Neural cell (in vitro differentiated cells): Measurements from ENCODE around the gene SATL1.

Experiments used
- MXI1 ChIP-seq: fragments of 450-650 bp; conservative IDR thresholded peaks from 2 replicates; pipeline ENCODE4 v1.6.1; 2014; ENCODE audit warnings: antibody characterized with exemption, mild to moderate bottlenecking; ENCODE audit not compliant: poor library complexity, severe bottlenecking
- POLR2AphosphoS5 ChIP-seq: IDR thresholded peaks from 2 replicates; pipeline ENCODE4 v1.6.1; 2012
- TF ChIP-seq, protein P1 (sequence below): fragments of 450-650 bp; IDR thresholded peaks from 2 replicates; pipeline ENCODE4 v1.5.1; 2014; ENCODE audit warnings: antibody characterized with exemption, mild to moderate bottlenecking, moderate library complexity; ENCODE audit not compliant: poor library complexity, severe bottlenecking

DNA sequence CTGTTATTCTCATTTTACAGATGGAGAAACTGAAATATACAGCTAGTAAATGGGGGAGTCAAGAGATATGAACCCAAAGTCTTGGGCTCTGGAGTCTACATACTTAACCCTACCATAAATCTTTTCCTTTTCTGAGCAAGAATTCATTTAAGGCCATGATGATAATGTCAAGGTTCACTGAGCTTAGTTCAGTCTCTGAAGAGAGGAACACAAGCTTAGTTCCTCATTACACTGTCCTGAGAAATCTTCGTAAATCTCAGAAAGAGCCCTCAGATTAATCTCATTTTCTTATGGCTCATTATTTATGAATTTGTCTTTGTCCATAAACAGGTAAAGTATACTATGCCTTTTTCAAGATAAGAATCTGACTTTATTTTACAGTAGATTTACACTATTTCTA lies 104.2 kb downstream of the SATL1 start:
- TF ChIP-seq, protein P1, sequence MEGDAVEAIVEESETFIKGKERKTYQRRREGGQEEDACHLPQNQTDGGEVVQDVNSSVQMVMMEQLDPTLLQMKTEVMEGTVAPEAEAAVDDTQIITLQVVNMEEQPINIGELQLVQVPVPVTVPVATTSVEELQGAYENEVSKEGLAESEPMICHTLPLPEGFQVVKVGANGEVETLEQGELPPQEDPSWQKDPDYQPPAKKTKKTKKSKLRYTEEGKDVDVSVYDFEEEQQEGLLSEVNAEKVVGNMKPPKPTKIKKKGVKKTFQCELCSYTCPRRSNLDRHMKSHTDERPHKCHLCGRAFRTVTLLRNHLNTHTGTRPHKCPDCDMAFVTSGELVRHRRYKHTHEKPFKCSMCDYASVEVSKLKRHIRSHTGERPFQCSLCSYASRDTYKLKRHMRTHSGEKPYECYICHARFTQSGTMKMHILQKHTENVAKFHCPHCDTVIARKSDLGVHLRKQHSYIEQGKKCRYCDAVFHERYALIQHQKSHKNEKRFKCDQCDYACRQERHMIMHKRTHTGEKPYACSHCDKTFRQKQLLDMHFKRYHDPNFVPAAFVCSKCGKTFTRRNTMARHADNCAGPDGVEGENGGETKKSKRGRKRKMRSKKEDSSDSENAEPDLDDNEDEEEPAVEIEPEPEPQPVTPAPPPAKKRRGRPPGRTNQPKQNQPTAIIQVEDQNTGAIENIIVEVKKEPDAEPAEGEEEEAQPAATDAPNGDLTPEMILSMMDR = no peak
- no peak for TF ChIP-seq MXI1
- TF ChIP-seq POLR2AphosphoS5 = no peak
